GM21529 (cell line): ENCODE data around the gene CA5A.

ENCODE experiments used
- ATAC-seq: cut with Tn5 transposase; IDR thresholded peaks from one replicate; pipeline ENCODE4 v1.9.1; 2021; ENCODE audit not compliant: unreplicated experiment

CA5A gene

GRCh38 chr16:87964049-87964659 lies 27.8 kb upstream of the CA5A start:
- no peak for ATAC-seq

DNA sequence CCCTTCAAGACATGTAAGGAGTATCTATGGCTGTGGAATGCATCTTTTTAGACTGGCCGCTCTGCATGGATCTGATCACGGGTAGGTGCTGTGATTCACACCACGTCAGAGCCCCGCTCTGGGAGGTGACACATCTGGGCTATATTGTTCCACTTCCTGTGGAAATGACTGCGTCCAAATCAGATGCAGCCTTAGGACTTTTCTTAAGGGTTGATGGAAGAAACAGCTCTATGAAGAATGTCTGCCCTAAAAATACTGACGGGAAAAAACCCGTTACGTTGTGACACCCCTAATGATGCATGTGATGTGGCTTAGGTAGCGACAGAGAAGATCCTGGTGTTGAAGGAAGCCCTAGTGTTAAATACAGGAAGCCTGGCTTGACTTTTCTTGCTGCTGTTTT lies 27.1 kb upstream of the CA5A start:
- no peak for ATAC-seq

GRCh38 chr16:87961623-87962022 lies 25.3 kb upstream of the CA5A start:
- no peak for ATAC-seq

DNA sequence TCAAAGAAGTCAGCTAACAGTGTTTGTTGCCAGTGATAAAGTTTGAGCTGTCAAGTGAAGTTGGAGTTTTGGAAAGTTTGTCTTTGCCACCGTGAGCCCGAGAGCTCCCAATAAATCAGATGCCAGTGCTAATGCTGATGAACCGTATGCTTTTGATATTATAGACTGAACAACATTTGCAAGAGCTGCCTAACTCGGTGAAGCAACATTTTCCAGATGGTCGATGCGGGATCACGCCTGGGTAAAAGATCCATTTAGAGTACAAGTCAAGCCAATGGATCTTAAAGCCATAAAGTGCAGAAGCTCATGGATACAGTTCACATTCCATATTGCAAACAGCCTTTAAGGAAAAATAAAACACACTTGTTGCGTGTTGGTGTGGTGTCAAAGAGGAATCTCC lies 24.5 kb upstream of the CA5A start:
- ATAC-seq: no peak

DNA sequence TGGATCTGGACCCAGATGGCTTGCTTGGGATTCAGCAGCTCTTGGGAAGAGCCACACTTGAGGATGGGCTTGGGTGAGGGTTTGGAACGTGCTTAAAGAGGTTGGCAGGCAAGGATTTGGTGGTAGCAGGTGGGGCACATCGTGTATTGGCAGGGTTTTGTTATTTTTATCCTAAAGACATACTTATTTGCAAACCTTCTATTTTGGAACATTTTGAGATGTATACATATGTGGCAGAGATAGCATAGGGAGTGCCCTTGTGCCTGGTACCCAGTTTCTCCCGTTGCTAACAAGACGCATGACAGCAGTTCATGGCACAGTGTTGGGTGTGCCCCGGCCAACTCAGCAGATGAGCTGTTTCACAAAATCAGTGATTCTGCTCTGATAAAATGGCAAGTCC lies 24.0 kb upstream of the CA5A start:
- no peak for ATAC-seq

- no peak for ATAC-seq
These were observed 23.2 kb upstream of the CA5A start for GRCh38 chr16:87959391-87959990.

DNA sequence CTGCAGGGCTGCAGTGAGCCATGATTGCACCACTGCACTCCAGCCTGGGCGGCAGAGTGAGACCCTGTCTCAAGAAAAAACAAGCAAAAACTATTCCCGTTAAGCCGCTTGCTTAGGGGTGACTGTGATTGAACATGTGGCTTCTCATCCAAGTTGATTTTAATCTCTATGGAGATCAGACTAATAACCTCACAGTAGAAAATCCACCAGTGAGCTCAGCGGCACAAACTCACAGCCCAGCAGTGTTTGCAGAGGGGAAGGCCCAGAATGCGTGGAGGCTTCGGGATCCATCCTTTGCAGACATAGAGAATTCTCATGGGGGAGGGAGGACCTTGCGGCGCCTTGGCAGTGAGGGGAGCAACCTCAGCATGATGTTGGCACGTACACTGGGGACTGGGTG lies 22.3 kb upstream of the CA5A start:
- no peak for ATAC-seq

GRCh38 chr16:87957296-87958094 lies 21.2 kb upstream of the CA5A start:
- no peak for ATAC-seq

GRCh38 chr16:87956365-87957231 lies 20.3 kb upstream of the CA5A start:
- ATAC-seq: peak; percentile 46

GRCh38 chr16:87956098-87956364 lies 19.7 kb upstream of the CA5A start:
- no peak for ATAC-seq

- no peak for ATAC-seq
These were observed 19.2 kb upstream of the CA5A start for GRCh38 chr16:87955302-87956097.

DNA sequence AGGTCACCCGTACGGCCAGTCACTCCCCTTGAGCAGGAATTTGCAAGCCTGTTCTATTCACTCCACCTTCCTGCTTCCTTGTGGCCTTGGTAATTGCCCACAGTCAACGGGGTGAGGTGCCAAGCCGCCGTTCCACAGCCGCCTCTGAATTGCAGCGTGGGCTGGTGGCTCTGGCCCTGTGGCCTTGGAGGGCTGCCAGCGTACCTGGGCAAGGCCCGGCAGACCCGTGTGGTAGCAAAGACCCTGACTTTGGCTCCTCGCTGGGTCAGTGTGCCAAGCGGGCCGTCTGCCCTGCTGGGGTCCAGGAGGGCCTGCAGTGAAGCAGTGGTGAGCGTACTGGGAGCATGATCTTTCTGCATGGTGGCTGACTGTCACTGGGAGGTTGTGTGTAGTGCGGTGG lies 18.5 kb upstream of the CA5A start:
- ATAC-seq: no peak

GRCh38 chr16:87954361-87954760 lies 18.0 kb upstream of the CA5A start:
- no peak for ATAC-seq

GRCh38 chr16:87953308-87954215 lies 17.2 kb upstream of the CA5A start:
- ATAC-seq: no peak

- ATAC-seq: no peak
These were observed 16.4 kb upstream of the CA5A start for GRCh38 chr16:87952751-87953150.

DNA sequence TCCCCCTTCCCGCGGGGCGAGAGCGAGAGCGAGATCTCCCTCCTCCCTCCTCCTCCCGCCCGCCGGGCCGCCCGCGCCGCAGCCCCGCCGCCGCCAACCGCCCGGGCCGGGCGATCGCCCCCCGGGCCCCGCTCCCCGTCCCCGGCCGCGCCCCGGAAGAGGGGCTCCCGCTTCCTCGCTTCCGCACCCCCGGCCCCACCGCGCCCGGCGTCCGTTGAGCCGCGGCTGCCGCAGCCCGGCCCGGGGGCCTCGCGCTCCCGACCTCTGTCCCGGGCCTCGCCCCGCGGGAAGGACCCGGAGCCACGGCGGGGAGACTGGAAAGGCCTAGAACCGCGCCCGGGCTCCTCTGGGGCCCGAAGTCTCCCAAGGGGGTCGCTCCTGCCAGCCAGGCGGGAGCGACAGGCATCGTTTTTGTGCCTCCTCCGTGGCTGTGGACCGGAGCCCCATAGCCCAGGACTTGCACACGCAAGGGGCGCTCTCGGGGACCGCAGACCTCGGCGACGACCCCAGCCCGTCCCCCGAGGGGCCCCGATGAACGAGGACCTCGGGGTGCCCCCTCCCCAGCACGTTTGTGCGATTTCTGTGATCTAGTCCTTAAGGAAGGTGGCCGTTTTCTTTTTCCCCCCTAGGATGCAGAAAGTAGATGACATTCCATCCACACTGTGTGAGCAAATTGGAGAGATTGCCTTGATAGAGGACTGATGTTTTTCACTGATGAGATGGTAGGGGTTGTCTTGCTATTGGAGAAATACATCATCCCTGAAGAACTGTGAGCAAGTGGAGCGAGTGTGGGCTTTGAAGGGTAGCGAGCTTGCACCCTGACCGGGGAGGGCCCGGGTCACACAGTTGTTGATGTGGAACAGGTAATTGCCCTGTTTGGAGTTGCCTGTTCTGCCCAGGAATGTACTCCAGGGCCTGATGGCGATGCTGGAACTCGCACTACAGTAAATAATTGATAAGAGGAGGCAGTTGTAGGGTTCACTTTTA lies 15.5 kb upstream of the CA5A start:
- peak; percentile 6 for ATAC-seq

- peak; percentile 90 for ATAC-seq
These were observed 14.6 kb upstream of the CA5A start, which contains the start of gene BANP for GRCh38 chr16:87950765-87951551. Gene BANP, plus strand, starts transcription at chr16:87951434. Its CDS starts 23,682 bp downstream, at chr16:87975116.
